Hematopoietic multipotent progenitor cell treated with erythropoietin and hydrocortisone succinate and interleukin-3 and kit ligand, for 4 days (in vitro differentiated cells): ENCODE measurements around the gene FAH.
"Not testable (repeated sequence)": the region's sequence is repeated elsewhere in the genome, so short reads cannot be mapped to it uniquely, and the experiment has no call there.

Source experiments
- DNase-seq: peaks from one replicate; pipeline ENCODE4 v3.0.0-alpha.2; 2015

The FAH gene

GRCh38 chr15:80152896-80153876, at the start of gene FAH:
Gene FAH (plus strand): TSS chr15:80152999. CDS start chr15:80153055, 56 bp downstream.
- peak; percentile 66 for DNase-seq

- DNase-seq: no peak
Measured at GRCh38 chr15:80105193-80105592, 47.6 kb upstream of the FAH start.

GRCh38 chr15:80105595-80105994, 47.2 kb upstream of the FAH start:
- DNase-seq: no peak

GRCh38 chr15:80106051-80106450, 46.7 kb upstream of the FAH start:
- no peak for DNase-seq

- DNase-seq: no peak
Measured at GRCh38 chr15:80107204-80107603, 45.6 kb upstream of the FAH start.

GRCh38 chr15:80107774-80108173, 45.0 kb upstream of the FAH start:
- no peak for DNase-seq

GRCh38 chr15:80109388-80109787, 43.4 kb upstream of the FAH start:
- no peak for DNase-seq

GRCh38 chr15:80110920-80111319, 41.9 kb upstream of the FAH start:
- DNase-seq: no peak

- DNase-seq: no peak
Measured at GRCh38 chr15:80114114-80114513, 38.7 kb upstream of the FAH start.

GRCh38 chr15:80115021-80115420, 37.8 kb upstream of the FAH start:
- no peak for DNase-seq

- no peak for DNase-seq
Measured at GRCh38 chr15:80118956-80119355, 33.8 kb upstream of the FAH start.

GRCh38 chr15:80120636-80121035, 32.2 kb upstream of the FAH start:
- no peak for DNase-seq

GRCh38 chr15:80121546-80121945, 31.3 kb upstream of the FAH start:
- DNase-seq: peak; percentile 49

- DNase-seq: peak; percentile 15
Measured at GRCh38 chr15:80123034-80123433, 29.8 kb upstream of the FAH start.

- not testable (repeated sequence) for DNase-seq
Measured at GRCh38 chr15:80127253-80127652, 25.5 kb upstream of the FAH start.

- DNase-seq: no peak
Measured at GRCh38 chr15:80127911-80128310, 24.9 kb upstream of the FAH start.

GRCh38 chr15:80132382-80132781, 20.4 kb upstream of the FAH start:
- DNase-seq: no peak

GRCh38 chr15:80136854-80137253, 15.9 kb upstream of the FAH start:
- no peak for DNase-seq

GRCh38 chr15:80138961-80139360, 13.8 kb upstream of the FAH start:
- peak; percentile 56 for DNase-seq

GRCh38 chr15:80140909-80141308, 11.9 kb upstream of the FAH start:
- no peak for DNase-seq

GRCh38 chr15:80141916-80142598, 10.7 kb upstream of the FAH start:
- no peak for DNase-seq

GRCh38 chr15:80142646-80143045, 10.2 kb upstream of the FAH start:
- no peak for DNase-seq

GRCh38 chr15:80151148-80151547, 1.7 kb upstream of the FAH start:
- no peak for DNase-seq

GRCh38 chr15:80151576-80151975, 1.2 kb upstream of the FAH start:
- DNase-seq: no peak
